ENCODE results near the gene ALOX15B.
A peak's percentile ranks its signal among the peaks of the same experiment; 100 is the strongest.

Gene ALOX15B

GRCh38 chr17:8029121-8029520, 9.7 kb upstream of the ALOX15B start:
- no peaks in the 10 kb centered on the region for H3K4me1 Mint-ChIP-seq
- TF ChIP-seq, protein P1, sequence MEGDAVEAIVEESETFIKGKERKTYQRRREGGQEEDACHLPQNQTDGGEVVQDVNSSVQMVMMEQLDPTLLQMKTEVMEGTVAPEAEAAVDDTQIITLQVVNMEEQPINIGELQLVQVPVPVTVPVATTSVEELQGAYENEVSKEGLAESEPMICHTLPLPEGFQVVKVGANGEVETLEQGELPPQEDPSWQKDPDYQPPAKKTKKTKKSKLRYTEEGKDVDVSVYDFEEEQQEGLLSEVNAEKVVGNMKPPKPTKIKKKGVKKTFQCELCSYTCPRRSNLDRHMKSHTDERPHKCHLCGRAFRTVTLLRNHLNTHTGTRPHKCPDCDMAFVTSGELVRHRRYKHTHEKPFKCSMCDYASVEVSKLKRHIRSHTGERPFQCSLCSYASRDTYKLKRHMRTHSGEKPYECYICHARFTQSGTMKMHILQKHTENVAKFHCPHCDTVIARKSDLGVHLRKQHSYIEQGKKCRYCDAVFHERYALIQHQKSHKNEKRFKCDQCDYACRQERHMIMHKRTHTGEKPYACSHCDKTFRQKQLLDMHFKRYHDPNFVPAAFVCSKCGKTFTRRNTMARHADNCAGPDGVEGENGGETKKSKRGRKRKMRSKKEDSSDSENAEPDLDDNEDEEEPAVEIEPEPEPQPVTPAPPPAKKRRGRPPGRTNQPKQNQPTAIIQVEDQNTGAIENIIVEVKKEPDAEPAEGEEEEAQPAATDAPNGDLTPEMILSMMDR (IDR thresholded peaks at IDR 0.05; ENCODE audit: unreplicated experiment in 3 of 3): no peak
- no peak overlapping the region for H3K27ac Mint-ChIP-seq
- H3K27me3 Mint-ChIP-seq (ENCODE audit: low read depth): peaks cover 24% of the 10 kb centered on the region
- no peaks in the 10 kb centered on the region for H3K9me3 Mint-ChIP-seq
- no peaks in the 10 kb centered on the region for H3K36me3 Mint-ChIP-seq (ENCODE audit: low read depth)
- H3K4me3 Mint-ChIP-seq: no peak overlapping the region

DNA sequence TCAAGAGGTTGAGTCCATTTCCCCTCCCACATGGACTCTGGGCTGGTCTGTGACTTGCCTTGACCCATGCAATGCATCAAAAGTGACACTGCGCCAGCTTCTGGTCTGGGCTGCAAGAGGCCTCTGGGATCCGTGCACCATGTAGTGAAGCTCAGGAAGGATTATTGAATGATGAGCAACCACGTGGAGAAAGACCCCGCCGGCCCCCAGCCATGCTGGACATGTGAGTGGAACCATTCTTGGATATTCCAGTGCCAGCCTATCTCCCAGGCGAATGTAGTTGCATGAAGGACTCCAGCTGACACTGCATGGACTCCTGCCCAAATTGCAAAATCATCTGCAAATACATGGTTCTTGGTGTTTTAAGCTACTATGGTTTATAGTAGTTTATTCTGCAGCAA, 7.6 kb upstream of the ALOX15B start:
- TF ChIP-seq, protein P1 (IDR thresholded peaks at IDR 0.05; ENCODE audit: unreplicated experiment in 3 of 3): no peak
- Mint-ChIP-seq H3K9me3 (no peaks in the 10 kb centered on the region), H3K4me1 (no peaks in the 10 kb centered on the region), H3K27ac (no peak overlapping the region), H3K4me3 (no peak overlapping the region), H3K27me3 (ENCODE audit: low read depth) (peaks cover 21% of the 10 kb centered on the region), H3K36me3 (ENCODE audit: low read depth) (no peaks in the 10 kb centered on the region)

DNA sequence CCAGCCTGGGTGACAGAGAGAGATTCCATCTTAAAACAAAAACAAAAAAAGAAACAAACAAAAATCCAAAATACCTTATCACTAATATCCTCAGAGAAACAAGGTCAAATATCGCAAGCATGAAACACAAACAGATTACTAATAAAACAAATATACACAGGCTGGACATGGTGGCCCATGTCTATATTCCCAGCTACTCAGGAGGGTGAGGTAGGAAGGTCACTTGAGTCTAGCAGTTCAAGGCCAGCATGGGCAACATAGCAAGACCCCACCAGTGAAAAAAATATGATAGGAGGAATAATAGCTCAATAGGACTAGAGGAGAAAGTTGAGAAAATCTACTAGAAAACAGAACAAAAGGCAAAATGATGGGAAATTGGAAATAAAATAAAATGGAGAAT, 6.9 kb upstream of the ALOX15B start:
- TF ChIP-seq, protein P1 (IDR thresholded peaks at IDR 0.05; ENCODE audit: unreplicated experiment in 3 of 3): no peak
- H3K36me3 Mint-ChIP-seq (ENCODE audit: low read depth): no peaks in the 10 kb centered on the region
- H3K4me1 Mint-ChIP-seq: no peaks in the 10 kb centered on the region
- H3K27me3 Mint-ChIP-seq (ENCODE audit: low read depth): peaks cover 21% of the 10 kb centered on the region
- no peak overlapping the region for H3K27ac Mint-ChIP-seq
- no peaks in the 10 kb centered on the region for H3K9me3 Mint-ChIP-seq
- H3K4me3 Mint-ChIP-seq: no peak overlapping the region

GRCh38 chr17:8032442-8032841, 6.4 kb upstream of the ALOX15B start:
- no peak overlapping the region for H3K27ac Mint-ChIP-seq
- peaks cover 20% of the 10 kb centered on the region for H3K27me3 Mint-ChIP-seq (ENCODE audit: low read depth)

DNA sequence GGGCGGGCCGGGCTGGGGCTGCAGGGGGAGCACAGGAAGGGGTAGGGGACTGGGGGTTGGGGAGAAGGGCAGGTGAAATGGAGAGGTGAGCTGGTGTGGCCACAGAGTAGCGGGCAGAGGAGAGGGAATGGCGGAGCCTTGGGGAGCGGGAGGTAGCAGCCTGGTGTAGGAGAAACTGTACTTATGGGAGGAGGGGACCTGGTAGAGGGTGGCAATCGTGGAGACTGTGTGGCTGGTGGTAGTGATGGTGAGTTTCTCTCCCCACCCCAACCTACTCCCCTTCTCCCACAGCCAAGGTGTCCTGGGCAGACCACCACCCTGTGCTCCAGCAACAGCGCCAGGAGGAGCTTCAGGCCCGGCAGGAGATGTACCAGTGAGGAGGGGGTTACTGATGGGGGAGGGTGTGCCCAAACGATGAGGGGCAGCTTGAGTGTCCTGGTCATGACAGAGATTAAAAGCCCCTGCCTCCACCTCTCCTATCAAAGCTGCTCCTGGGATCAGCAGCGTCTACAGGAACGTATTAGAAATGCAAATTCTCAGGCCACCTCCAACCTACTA, 831 bp downstream of the ALOX15B start:
- Mint-ChIP-seq H3K4me1 (peaks cover 14% of the 10 kb centered on the region), H3K27me3 (ENCODE audit: low read depth) (peaks cover 24% of the 10 kb centered on the region), H3K36me3 (ENCODE audit: low read depth) (no peaks in the 10 kb centered on the region), H3K4me3 (no peak overlapping the region), H3K9me3 (no peaks in the 10 kb centered on the region), H3K27ac (no peak overlapping the region)
- TF ChIP-seq, protein P1 (IDR thresholded peaks at IDR 0.05; ENCODE audit: unreplicated experiment in 3 of 3): no peak

More at GRCh38 chr17:8032442-8032841, 6.4 kb upstream of the ALOX15B start:
- no peak overlapping the region for H3K4me3 Mint-ChIP-seq
- TF ChIP-seq, protein P1 (IDR thresholded peaks at IDR 0.05; ENCODE audit: unreplicated experiment in 3 of 3): no peak
- H3K4me1 Mint-ChIP-seq: no peaks in the 10 kb centered on the region
- H3K36me3 Mint-ChIP-seq (ENCODE audit: low read depth): no peaks in the 10 kb centered on the region
- H3K9me3 Mint-ChIP-seq: no peaks in the 10 kb centered on the region

DNA sequence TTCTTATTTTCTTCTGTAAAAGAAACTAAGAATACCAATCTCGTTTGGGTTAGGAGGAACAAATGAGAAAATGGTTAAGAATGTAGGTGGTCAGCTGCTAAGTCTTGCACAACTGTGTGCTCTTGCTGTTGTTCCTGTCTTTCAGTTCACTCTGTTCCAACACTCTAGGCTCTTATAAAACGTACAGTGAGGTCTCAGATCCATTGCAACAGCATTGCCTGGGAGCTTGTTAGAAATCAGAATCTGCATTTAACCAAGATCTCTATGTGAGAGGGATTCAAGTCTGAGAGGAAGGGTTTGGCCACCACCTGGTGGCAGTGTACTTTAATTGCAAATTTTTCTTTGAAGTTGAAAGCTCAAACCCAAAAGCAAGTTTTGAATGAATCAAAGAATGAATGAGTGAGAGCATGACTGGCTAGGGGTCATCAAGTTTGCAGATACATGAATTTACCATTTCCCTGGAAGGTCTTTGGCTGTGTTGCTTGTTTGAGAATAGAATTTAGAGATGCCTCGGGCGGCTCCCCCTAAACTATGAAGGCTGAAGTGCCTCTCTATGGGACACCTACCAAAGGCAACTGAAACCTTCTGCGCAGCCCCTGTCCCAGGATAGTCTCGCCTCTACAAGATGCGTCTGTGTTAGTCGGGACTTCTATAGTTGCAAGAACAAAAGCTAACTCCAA, 2.5 kb downstream of the ALOX15B start:
- no peak overlapping the region for H3K4me3 Mint-ChIP-seq
- H3K27me3 Mint-ChIP-seq (ENCODE audit: low read depth): peaks cover 33% of the 10 kb centered on the region
- H3K4me1 Mint-ChIP-seq: peaks cover 14% of the 10 kb centered on the region
- H3K27ac Mint-ChIP-seq: peak overlapping the region in 1 of 3 experiments; percentile 53
- no peaks in the 10 kb centered on the region for H3K36me3 Mint-ChIP-seq (ENCODE audit: low read depth)
- no peaks in the 10 kb centered on the region for H3K9me3 Mint-ChIP-seq
- TF ChIP-seq, protein P1 (IDR thresholded peaks at IDR 0.05; ENCODE audit: unreplicated experiment in 3 of 3): peak; percentile 30 to 49 (median 48)
